ENCODE results near the gene DRD2.

GRCh38 chr11:113370634-113371033, 104.6 kb downstream of the DRD2 start:
- TF ChIP-seq POLR2A (IDR thresholded peaks at IDR 0.05), result no peak
- TF ChIP-seq CTCF (IDR thresholded peaks at IDR 0.05), result no peak
- TF ChIP-seq EP300 (IDR thresholded peaks at IDR 0.05), result no peak
